Fibroblast of lung (primary cell): ENCODE measurements around the gene ARX.
A peak's percentile ranks its signal among the peaks of the same experiment; 100 is the strongest.

Experiments used
- CTCF ChIP-seq, 2 donors: IDR thresholded peaks in 1 of 2; conservative IDR thresholded peaks in 1 of 2; 1 replicate in 1 of 2; 2 replicates in 1 of 2; pipeline ENCODE4 v1.5.1; 2011 to 2012; ENCODE audit warnings: low read length in 2 of 2, control low read depth in 1 of 2, inconsistent platforms in 1 of 2, low read depth in 1 of 2, mild to moderate bottlenecking in 1 of 2
- EZH2 ChIP-seq: IDR thresholded peaks from 2 replicates; pipeline ENCODE4 v1.5.1; 2012; ENCODE audit warnings: low read length, control low read depth, mild to moderate bottlenecking; ENCODE audit errors: missing control alignments

- TF ChIP-seq CTCF (conservative IDR thresholded peaks at IDR 0.05 in 1 of 2, IDR thresholded peaks at IDR 0.05 in 1 of 2; ENCODE audit: low read depth in 1 of 2, low read length in 2 of 2) (no peak), EZH2 (peak; percentile 27)
Observed at GRCh38 chrX:25003066-25003849, 12.5 kb downstream of the ARX start.
